Measurements from ENCODE around the gene NPM1. TPM values are rescaled to one million over a fixed set of nuclear protein-coding genes. Genes with fewer than 3 reads are reported as not detected.

The NPM1 gene
- total RNA-seq, 2 donors from 2014 or later: 286 to 408 TPM

DNA sequence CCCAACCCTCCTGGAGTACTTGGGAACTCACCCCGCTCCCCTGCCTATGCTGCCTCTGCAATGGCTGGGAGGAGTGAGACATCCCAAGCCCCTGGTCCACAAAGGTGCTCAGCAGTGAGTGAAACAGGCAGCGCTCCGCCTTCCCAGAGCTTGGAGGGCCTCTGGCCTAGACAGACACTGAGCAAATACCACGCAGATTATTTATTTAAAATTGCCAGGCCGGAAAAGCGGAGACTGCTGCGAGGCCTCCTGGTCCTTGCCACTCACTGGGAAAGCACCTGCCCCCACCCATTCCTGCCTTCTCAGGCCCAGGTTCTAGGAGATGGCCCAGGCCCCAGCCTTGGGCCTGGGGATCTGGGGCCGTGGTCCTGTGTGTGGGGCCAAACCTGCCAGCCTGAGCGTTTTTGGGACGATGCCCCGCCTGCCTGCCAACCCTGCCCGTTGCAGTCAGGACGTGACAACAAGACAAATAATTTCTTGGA is 49.2 kb downstream of the NPM1 start:
- no peak for DNase-seq
- intact Hi-C loops (cut with DNase I): no loop called here
- ATAC-seq: no peak

DNA sequence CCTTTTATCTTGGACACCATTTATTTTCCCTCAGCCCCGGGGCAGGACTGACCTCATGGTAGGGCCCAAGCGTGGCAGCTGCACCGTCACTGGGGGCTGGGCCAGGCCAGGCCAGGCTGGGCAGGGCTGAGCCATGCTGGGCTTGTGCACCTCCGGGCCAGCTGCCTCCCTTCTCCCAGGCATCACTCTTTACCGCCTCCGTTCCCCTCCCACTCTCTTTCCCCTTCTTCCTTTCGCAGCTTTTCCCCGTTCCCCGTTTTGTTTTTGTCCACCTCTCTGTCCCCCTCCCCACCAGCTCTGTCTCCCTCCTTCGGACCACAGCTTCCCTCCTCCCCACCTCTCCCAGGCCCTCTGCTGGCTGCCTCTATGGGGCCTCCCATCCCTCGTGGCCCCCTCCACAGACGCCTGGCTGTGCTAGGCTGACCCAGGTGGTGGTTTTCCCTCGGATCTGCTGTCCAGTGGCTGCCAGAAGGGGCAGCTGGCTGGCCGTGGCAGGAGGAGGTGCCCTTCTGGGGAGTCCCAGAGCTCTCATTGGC is 49.7 kb downstream of the NPM1 start:
- ATAC-seq: no peak
- intact Hi-C loops (cut with DNase I): no loop called here
- DNase-seq: no peak

DNA sequence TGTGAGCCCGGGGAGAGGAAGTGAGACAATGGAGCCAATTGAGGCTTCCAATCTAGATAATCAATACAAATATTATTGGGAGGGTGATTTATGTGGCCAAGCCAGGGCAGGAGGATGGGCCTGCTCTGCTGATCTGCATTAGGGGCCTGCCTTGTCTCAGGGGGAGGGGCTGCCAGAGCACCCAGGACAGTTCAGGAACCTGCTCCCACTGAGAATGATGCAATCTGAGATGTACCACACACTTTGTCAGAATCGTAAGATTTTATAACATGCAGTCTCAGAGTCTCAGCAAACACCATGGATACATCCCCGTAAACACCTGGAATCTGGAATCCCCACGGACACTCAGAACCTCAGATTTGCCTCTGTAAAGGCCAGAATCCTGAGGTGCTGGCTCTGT is 51.1 kb downstream of the NPM1 start:
- ATAC-seq (no peak), DNase-seq (no peak)
- intact Hi-C loops (cut with DNase I): no loop called here

DNA sequence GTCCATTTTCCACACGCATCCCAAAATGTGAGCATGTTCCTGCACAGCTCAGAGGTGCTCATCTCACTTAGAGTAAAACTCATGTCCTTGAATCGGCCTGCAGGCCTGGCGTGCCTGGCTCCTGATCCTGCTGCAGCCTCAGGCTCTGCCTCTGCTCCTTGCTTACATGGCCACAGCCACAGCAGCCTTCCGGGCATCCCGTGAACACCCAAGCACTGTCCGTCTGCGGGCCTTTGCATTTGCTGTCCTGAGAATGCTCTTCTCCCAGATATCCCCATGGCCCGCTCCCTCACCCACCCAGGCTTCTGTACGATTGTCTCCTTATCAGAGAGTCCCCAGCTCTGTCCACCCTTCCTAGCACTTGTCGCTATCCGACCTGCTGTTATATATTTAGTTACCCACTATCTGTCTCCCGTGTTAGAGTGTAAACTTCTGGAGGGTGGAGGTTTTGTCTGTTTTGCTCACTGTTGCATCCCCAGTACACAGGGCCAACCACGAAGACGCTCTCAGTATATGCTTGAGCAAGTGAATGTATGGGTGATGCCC is 53.7 kb downstream of the NPM1 start:
- ATAC-seq (peak in 1 of 2 donors; percentile 41), DNase-seq (no peak)
- intact Hi-C loops (cut with DNase I): no loop called here

DNA sequence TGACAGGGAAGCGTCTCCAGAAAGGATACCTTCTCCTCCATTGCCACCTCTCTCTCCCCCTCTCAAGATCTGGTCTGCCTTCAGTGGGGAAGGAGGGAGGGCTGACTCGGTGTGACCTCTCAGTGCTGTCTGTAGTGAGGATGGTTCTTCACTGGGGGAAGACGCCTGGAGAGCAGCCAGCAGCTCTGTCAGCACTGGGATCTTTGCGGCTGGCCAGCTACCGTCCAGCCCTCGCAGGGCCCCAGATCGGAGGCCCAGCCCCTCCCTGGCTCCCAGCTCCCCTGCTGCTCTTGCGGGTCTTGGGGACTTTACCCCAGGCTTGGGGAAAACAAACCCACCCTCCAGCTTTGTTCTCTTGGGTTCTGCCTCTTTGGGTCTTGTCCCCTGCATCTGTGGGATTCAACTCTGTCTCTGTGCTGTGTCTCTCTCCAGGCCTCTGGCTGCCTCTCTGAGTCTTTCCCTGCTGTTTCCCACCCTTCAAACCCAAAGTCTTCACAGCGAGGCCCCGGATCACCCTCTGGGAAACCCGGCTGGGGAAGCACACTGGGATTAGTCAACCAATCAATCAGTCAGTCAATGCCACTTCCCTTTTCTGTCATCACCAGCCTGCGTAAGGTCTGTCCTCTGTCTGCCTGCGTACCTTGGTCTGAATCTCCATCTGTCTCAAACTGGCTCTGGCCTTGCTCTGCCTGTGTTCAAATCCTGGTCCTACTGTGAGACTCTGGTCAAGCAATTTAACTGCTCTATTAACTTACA is 54.8 kb downstream of the NPM1 start:
- intact Hi-C loops (cut with DNase I): no loop called here
- no peak for DNase-seq
- peak; percentile 25 to 32 for ATAC-seq

DNA sequence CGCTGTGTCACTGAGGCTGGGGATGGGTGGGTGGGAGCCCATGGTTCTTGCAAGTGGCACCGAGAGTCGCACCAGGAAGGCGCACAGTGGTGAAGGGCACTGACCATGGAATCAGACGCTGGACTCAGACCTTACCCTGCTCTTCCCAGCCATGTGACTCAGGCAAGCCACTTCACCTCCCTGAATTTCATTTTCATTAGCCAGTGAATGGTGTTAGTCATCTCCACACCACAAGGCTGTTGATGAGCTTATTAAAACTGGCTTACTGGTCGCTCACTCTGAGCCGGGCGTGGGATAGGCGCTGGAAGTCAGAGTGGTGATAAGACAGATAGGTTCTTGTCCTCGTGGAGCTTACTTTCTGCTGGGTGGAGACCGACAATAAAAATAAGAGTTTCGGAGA is 56.9 kb downstream of the NPM1 start:
- intact Hi-C loops (cut with DNase I): no loop called here
- ATAC-seq (peak in 1 of 2 donors; percentile 9), DNase-seq (no peak)

DNA sequence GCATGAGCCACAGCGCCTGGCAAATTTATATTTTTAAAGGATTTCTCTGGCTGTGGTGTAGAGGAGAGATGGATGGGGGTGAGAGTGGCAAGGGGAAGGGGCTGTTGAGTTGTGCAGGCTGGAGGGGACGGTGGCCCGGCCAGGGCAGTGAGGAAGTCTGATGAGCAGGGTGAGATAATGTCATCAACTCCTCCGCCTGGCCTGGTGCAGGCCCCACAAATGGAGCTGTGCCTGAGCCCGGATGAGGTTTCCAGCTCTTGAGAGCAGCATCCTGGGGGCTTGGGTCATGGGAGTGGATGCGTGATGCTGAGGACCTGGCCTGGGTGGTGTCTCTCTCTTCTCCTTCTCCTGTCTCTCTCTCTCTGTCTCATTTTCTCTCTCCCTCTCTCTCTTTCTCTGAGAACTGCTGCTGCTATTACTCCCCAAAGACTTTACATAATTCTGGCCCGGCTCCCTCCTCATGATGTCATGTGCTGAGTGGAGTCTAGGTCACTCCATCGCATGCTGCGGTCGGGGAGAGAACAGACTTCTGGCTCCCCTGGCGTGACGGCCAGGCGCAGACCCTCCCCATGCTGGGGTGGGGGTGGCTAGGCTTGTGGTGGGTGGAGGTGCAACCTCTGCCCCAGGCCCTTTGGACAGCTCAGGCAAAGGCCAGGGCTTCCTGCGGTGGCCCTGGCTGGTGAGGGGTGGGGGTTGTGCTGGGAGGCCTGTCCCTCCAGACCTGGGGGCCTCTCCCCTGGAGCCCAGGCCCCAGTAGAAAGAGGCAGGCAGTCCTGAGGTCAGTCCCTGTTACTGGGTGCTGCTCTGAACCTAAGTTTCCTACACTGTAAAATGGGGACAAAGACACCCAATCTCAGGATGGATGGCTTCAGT is 58.2 kb downstream of the NPM1 start:
- peak; percentile 50 to 71 for ATAC-seq
- DNase-seq: peak; percentile 78
- intact Hi-C loops (cut with DNase I): no loop called here

DNA sequence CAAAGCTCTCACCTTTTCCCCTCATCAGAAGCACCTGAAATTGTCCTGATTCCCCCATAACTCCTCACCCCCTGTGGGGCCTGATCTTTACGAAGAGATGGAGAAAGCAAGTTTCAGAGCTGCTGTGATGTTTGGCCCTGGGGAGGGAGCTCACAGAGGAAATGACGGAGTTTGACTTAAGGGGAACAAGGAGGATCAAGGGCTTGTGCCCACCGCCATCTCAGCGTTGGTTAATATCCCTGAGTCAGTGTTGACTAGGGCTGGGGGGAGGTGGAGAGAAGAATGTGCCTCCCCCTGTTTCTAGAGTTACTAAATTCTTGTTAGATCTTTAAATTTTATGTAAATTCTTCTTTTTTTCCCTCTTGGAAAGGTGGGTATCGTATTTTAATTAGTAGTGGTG is 59.6 kb downstream of the NPM1 start:
- no peak for DNase-seq
- no peak for ATAC-seq
- intact Hi-C loops (cut with DNase I): no loop called here

DNA sequence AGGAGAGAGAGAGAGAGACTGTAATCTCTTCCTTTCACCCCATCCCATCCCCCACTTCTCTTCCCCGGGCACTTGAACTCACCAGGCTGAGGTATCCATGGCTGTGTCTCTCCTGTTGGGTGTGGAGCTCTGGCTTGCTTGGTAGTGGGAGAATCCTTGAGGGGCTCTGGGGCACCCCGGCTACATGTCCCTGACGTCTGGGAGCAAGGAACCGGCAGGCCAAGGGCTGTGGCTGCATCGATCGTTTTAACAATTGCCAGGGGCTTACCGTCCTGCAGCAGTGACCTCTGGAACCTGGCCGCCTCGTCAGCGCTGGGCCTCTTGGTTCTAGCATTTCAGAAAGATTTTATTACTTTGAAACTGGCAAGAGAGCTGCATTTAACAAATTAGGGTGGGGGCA is 61.8 kb downstream of the NPM1 start:
- intact Hi-C loops (cut with DNase I): no loop called here
- ATAC-seq: no peak
- DNase-seq: no peak

DNA sequence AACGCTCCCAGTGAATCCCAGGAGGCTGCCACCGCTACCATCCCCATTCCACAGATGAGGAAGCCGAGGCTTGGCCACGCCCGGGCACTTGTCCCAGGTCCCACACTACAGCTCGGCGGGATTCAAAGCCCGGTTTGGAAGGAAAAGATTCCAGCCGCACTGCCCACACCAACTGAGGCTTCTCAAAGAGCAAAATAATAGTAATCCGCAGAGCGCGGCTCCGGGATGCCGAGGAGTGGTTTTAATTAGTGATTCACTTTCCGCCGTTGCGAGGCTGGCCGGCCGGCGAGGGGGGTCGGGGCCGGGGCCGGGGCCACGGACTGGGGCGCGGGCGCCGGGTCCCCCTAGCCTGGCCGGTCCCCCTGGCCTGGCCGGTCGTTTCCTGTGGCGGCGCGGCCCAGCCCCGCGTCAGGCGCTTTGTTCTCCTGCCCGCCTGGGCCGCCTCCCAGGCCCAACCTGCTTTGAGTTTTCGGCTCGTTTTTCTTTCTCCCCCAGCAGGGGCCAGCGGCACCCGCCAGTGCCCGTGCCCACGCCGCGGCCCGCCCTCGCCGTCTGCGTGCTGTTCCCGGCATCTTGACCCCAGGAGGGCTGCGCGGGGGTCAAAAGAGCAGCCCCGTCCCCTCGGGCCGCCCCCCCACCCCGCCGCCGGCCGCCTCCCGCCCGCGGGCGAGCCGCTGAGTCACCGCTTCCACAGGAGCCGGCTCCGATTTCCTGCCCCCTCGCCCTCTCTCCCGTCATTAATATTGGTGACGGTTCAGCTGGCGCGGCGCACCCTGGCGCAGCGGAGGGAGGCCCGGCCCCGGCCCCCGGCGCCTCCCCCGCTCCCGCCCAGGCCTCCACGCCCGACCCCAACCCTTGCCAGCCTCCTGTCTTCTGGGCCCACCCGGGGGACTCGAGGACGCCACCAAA is 63.0 kb downstream of the NPM1 start:
- peak; percentile 87 for DNase-seq
- intact Hi-C loops (cut with DNase I): no loop called here
- ATAC-seq: peak; percentile 78 to 80

DNA sequence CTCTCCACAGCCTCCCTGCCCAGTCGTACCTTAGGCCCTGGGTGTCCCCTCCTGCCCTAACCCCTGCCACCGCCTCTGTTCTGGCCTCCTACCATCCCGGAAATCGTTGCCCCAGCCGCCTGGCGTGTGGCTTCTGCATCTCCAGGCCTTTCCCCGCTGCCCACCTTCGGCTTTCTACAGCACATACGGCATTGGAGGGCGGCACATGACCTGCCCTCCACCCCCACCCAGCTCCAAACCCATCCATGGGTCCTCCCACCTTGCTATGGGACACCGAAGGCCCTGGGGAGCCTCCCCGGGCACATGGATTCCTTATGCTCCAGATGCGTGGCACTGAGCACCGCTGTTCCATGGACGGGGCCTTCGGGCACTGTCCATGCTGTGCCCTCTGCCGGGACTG is 63.8 kb downstream of the NPM1 start:
- DNase-seq: no peak
- intact Hi-C loops (cut with DNase I): no loop called here
- no peak for ATAC-seq

DNA sequence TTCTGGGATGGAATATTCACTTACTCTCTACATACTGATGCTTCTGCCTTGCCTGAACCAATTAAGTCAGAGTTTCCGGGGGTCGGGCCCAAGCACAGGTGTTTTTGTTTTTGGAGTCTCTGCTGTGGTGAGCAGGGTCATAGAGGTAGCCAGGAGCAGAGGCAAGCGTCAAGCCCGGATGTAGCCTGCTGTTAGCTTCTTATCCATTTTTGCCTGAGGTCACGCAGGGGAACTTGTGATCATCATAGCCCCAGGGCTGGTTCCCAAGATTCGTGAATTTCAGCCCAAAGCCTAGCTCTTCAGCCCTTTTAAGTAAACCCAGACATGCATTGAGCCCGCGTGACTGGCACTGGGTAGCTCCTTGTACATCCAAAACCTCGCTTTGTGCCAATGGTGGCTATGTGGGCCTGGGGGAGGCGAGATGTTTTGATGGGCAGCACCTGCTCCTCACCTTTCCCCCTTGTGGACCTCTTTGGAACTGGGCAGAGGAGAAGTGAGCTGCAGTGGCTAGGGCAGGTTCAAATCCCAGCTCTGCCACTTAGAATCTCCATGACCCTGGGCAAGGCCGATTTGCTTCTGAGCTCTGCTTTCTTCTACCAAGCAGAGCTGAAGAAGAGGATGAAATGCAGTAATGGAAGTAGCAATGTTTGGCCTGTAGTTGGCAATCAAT is 65.5 kb downstream of the NPM1 start:
- DNase-seq (no peak), ATAC-seq (no peak)
- intact Hi-C loops (cut with DNase I): no loop called here

DNA sequence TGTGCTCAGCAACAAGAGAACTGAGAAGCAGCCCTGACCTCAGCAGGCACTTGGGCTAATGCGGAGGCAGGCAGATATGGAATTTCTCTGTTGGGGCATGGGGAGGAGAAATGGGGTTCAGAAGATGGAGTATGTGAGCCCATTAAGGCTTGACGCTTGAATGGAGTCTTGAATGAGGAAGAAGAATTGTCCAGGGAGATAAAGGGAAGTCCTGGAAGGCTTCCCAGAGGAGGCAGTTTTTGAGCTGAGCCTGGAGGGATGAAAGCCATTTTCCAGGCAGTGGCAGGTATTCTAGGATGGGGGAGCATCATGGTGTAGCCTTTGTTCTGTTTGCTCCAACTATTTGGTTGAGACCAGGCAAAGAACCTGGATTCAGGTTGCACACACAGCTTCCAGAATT is 66.3 kb downstream of the NPM1 start:
- DNase-seq (no peak), ATAC-seq (no peak)
- intact Hi-C loops (cut with DNase I): no loop called here

DNA sequence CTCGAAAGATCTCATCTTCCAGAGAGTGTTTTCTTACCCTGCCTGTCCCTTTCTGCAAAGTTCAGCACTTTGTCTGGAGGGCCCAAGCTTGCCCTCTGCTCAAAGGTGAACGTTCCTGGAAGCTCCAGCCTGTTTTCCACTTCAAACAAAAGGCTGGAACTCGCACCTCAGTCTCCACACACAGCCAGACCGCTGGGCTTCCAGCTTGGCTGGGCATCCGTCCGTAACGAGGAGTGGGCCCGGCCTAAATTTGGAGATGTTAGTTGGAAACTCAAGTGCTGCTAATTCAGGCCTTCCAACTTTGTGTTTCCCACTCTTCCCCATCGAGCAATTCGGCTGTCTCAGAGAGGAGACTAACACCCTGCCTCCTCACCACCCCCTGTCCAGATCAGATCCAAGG is 66.9 kb downstream of the NPM1 start:
- ATAC-seq: no peak
- no peak for DNase-seq
- intact Hi-C loops (cut with DNase I): no loop called here

DNA sequence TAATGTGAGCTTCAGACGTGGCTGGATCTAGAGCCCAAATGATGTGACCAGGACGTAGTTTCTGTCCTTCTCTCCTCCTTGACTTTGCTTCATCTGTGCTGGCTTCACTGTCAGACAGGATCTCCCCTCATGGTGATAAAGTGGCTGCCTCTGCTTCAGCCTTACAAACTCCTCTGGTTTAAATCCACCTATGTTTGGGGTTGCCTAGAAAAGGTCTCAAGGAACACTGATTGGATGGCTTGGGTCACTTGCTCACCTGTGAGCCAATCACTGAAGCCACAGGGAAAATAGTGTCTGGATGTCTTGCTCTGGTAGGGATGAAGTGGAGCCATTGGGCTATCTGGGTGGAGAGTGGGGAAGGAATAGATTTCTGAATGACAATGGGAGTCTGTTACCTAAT is 67.9 kb downstream of the NPM1 start:
- intact Hi-C loops (cut with DNase I): no loop called here
- DNase-seq: no peak

DNA sequence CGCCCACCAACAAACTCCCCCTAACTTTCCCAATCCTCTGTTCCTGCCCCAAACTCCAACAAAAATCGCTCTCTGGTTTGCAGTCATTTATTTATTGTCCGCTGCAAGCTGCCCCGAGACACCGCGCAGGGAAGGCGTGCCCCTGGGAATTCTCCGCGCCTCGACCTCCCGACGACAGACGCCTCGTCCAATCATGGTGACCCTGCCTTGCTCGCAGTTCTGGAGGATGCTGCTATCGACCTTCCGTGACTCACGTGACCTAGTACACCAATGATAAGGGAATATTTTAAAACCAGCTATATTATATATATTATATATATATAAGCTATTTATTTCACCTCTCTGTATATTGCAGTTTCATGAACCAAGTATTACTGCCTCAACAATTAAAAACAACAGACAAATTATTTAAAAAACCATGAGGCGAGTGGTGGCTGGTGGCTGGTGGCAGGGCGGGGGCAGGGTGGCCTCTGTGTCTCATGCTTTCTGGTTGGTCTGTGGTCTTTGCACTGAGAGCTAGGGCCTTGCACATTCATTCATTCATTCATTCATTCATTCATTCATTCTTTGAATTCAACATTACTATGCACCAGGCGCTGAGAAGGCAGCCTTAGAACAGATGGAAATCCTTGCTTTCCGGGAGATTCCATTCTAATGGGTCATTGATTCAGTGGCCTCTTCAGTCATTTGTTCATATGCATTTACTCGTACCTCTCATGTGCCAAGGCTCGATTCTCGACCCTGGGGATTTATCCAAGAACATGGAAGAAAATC is 69.7 kb downstream of the NPM1 start:
- intact Hi-C loops (cut with DNase I): no loop called here
- no peak for ATAC-seq

More for the DNA sequence above, 67.9 kb downstream of the NPM1 start:
- ATAC-seq: no peak

DNA sequence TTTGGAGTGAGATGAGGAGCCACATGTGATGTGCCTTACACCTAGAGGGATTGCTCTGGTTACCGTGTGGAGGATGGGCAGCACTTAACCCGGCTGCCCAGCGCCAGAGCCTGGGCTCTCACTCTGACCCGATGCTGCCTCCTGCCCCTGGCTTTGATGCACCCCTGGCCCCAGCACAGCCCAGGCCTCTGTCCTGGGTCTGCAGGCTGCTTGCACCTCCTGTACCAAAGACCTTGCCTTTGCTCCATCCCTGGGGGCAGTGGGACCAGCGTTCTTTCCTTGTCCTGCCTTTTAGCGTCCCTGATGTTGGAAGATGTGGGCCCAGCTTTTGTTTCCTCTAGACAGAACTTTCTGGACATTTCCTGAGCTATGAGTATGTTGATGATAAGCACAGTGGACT is 72.2 kb downstream of the NPM1 start:
- intact Hi-C loops (cut with DNase I): no loop called here
- DNase-seq (no peak), ATAC-seq (no peak)

More for the DNA sequence above, 69.7 kb downstream of the NPM1 start:
- no peak for DNase-seq
